ENCODE measurements around the gene TFAP2C. TPM values are rescaled to one million over a fixed set of nuclear protein-coding genes. Genes with fewer than 3 reads are reported as not detected.

The TFAP2C gene
- not detected for total RNA-seq

GRCh38 chr20:56628873-56629463, at the start of gene TFAP2C:
TFAP2C (plus strand) TSS chr20:56629306; CDS start chr20:56629545, 239 bp downstream.
- Mint-ChIP-seq H3K4me1 (ENCODE audit: low read depth) (peaks cover 9% of the 10 kb centered on the region), H3K9me3 (no peaks in the 10 kb centered on the region), H3K27me3 (ENCODE audit: low read depth) (peaks cover 68% of the 10 kb centered on the region), H3K36me3 (ENCODE audit: insufficient read depth) (no peaks in the 10 kb centered on the region), H3K4me3 (peak within 1 kb of the TSS; percentile 38)
- DNase-seq (no peak), ATAC-seq (peak; percentile 42 to 53)

GRCh38 chr20:56580226-56580625, 48.9 kb upstream of the TFAP2C start:
- DNase-seq, result no peak
- H3K27me3 Mint-ChIP-seq (ENCODE audit: low read depth), result peaks cover 9% of the 10 kb centered on the region
- no peaks in the 10 kb centered on the region for H3K9me3 Mint-ChIP-seq
- H3K4me3 Mint-ChIP-seq, result no peak overlapping the region
- ATAC-seq, result no peak
- no peaks in the 10 kb centered on the region for H3K36me3 Mint-ChIP-seq (ENCODE audit: insufficient read depth)
- H3K4me1 Mint-ChIP-seq (ENCODE audit: low read depth), result no peaks in the 10 kb centered on the region

- ATAC-seq, result no peak
- Mint-ChIP-seq H3K4me1 (ENCODE audit: low read depth) (no peaks in the 10 kb centered on the region), H3K9me3 (no peaks in the 10 kb centered on the region), H3K27me3 (ENCODE audit: low read depth) (peaks cover 5% of the 10 kb centered on the region), H3K36me3 (ENCODE audit: insufficient read depth) (no peaks in the 10 kb centered on the region), H3K4me3 (no peak overlapping the region)
- DNase-seq, result no peak
Observed at GRCh38 chr20:56581701-56582100, 47.4 kb upstream of the TFAP2C start.

- ATAC-seq, result no peak
- no peak overlapping the region for H3K4me3 Mint-ChIP-seq
- peaks cover 5% of the 10 kb centered on the region for H3K27me3 Mint-ChIP-seq (ENCODE audit: low read depth)
- H3K9me3 Mint-ChIP-seq, result no peaks in the 10 kb centered on the region
- DNase-seq, result no peak
- no peaks in the 10 kb centered on the region for H3K4me1 Mint-ChIP-seq (ENCODE audit: low read depth)
- H3K36me3 Mint-ChIP-seq (ENCODE audit: insufficient read depth), result no peaks in the 10 kb centered on the region
Observed at GRCh38 chr20:56582542-56582941, 46.6 kb upstream of the TFAP2C start.

- H3K27me3 Mint-ChIP-seq (ENCODE audit: low read depth), result peaks cover 7% of the 10 kb centered on the region
- DNase-seq, result no peak
- no peak for ATAC-seq
- H3K36me3 Mint-ChIP-seq (ENCODE audit: insufficient read depth), result no peaks in the 10 kb centered on the region
- no peaks in the 10 kb centered on the region for H3K9me3 Mint-ChIP-seq
- no peak overlapping the region for H3K4me3 Mint-ChIP-seq
- H3K4me1 Mint-ChIP-seq (ENCODE audit: low read depth), result no peaks in the 10 kb centered on the region
Observed at GRCh38 chr20:56584916-56585315, 44.2 kb upstream of the TFAP2C start.

- no peak for ATAC-seq
- H3K4me1 Mint-ChIP-seq (ENCODE audit: low read depth), result no peaks in the 10 kb centered on the region
Observed at GRCh38 chr20:56587307-56588041, 41.6 kb upstream of the TFAP2C start.

GRCh38 chr20:56588996-56589395, 40.1 kb upstream of the TFAP2C start:
- no peaks in the 10 kb centered on the region for H3K36me3 Mint-ChIP-seq (ENCODE audit: insufficient read depth)
- DNase-seq, result no peak

More at GRCh38 chr20:56587307-56588041, 41.6 kb upstream of the TFAP2C start:
- Mint-ChIP-seq H3K36me3 (ENCODE audit: insufficient read depth) (no peaks in the 10 kb centered on the region), H3K27me3 (ENCODE audit: low read depth) (peaks cover 5% of the 10 kb centered on the region), H3K4me3 (no peak overlapping the region), H3K9me3 (no peaks in the 10 kb centered on the region)
- DNase-seq, result no peak

GRCh38 chr20:56589633-56590032, 39.5 kb upstream of the TFAP2C start:
- ATAC-seq (no peak), DNase-seq (no peak)
- H3K4me3 Mint-ChIP-seq, result no peak overlapping the region
- H3K36me3 Mint-ChIP-seq (ENCODE audit: insufficient read depth), result no peaks in the 10 kb centered on the region
- no peaks in the 10 kb centered on the region for H3K4me1 Mint-ChIP-seq (ENCODE audit: low read depth)
- H3K27me3 Mint-ChIP-seq (ENCODE audit: low read depth), result peaks cover 2% of the 10 kb centered on the region
- H3K9me3 Mint-ChIP-seq, result no peaks in the 10 kb centered on the region

More at GRCh38 chr20:56588996-56589395, 40.1 kb upstream of the TFAP2C start:
- H3K27me3 Mint-ChIP-seq (ENCODE audit: low read depth), result peaks cover 5% of the 10 kb centered on the region
- no peaks in the 10 kb centered on the region for H3K9me3 Mint-ChIP-seq
- no peaks in the 10 kb centered on the region for H3K4me1 Mint-ChIP-seq (ENCODE audit: low read depth)
- no peak overlapping the region for H3K4me3 Mint-ChIP-seq
- ATAC-seq, result no peak

- DNase-seq (no peak), ATAC-seq (no peak)
- Mint-ChIP-seq H3K9me3 (no peaks in the 10 kb centered on the region), H3K27me3 (ENCODE audit: low read depth) (peaks cover 2% of the 10 kb centered on the region), H3K4me1 (ENCODE audit: low read depth) (no peaks in the 10 kb centered on the region), H3K4me3 (no peak overlapping the region), H3K36me3 (ENCODE audit: insufficient read depth) (no peaks in the 10 kb centered on the region)
Observed at GRCh38 chr20:56590888-56591287, 38.2 kb upstream of the TFAP2C start.

- Mint-ChIP-seq H3K4me1 (ENCODE audit: low read depth) (no peaks in the 10 kb centered on the region), H3K9me3 (no peaks in the 10 kb centered on the region), H3K27me3 (ENCODE audit: low read depth) (peaks cover 4% of the 10 kb centered on the region), H3K36me3 (ENCODE audit: insufficient read depth) (no peaks in the 10 kb centered on the region), H3K4me3 (no peak overlapping the region)
- ATAC-seq (no peak), DNase-seq (no peak)
Observed at GRCh38 chr20:56592211-56592610, 36.9 kb upstream of the TFAP2C start.

- no peak for DNase-seq
- Mint-ChIP-seq H3K27me3 (ENCODE audit: low read depth) (peaks cover 4% of the 10 kb centered on the region), H3K4me3 (no peak overlapping the region), H3K9me3 (no peaks in the 10 kb centered on the region), H3K4me1 (ENCODE audit: low read depth) (no peaks in the 10 kb centered on the region), H3K36me3 (ENCODE audit: insufficient read depth) (no peaks in the 10 kb centered on the region)
- no peak for ATAC-seq
Observed at GRCh38 chr20:56592817-56593216, 36.3 kb upstream of the TFAP2C start.

GRCh38 chr20:56595746-56596475, 33.2 kb upstream of the TFAP2C start:
- H3K4me1 Mint-ChIP-seq (ENCODE audit: low read depth), result no peaks in the 10 kb centered on the region

GRCh38 chr20:56601166-56601565, 27.9 kb upstream of the TFAP2C start:
- Mint-ChIP-seq H3K36me3 (ENCODE audit: insufficient read depth) (no peaks in the 10 kb centered on the region), H3K4me3 (no peak overlapping the region), H3K27me3 (ENCODE audit: low read depth) (peaks cover 5% of the 10 kb centered on the region), H3K4me1 (ENCODE audit: low read depth) (no peaks in the 10 kb centered on the region), H3K9me3 (no peaks in the 10 kb centered on the region)
- DNase-seq (no peak), ATAC-seq (no peak)

More at GRCh38 chr20:56595746-56596475, 33.2 kb upstream of the TFAP2C start:
- H3K36me3 Mint-ChIP-seq (ENCODE audit: insufficient read depth), result no peaks in the 10 kb centered on the region
- DNase-seq (no peak), ATAC-seq (no peak)
- no peaks in the 10 kb centered on the region for H3K9me3 Mint-ChIP-seq
- H3K27me3 Mint-ChIP-seq (ENCODE audit: low read depth), result peaks cover 2% of the 10 kb centered on the region
- H3K4me3 Mint-ChIP-seq, result no peak overlapping the region

- ATAC-seq, result no peak
- no peak overlapping the region for H3K4me3 Mint-ChIP-seq
- no peaks in the 10 kb centered on the region for H3K36me3 Mint-ChIP-seq (ENCODE audit: insufficient read depth)
- no peaks in the 10 kb centered on the region for H3K4me1 Mint-ChIP-seq (ENCODE audit: low read depth)
- peaks cover 3% of the 10 kb centered on the region for H3K27me3 Mint-ChIP-seq (ENCODE audit: low read depth)
- no peaks in the 10 kb centered on the region for H3K9me3 Mint-ChIP-seq
- DNase-seq, result no peak
Observed at GRCh38 chr20:56604673-56605072, 24.4 kb upstream of the TFAP2C start.

All from activated T-cell treated with anti-CD3 and anti-CD28 coated beads, Interleukin-2, amount 50 U/mL, for 4 hours (primary cell).